HG03575 (cell line): ENCODE data around the gene STARD13.
"Not testable (repeated sequence)": the region's sequence is repeated elsewhere in the genome, so short reads cannot be mapped to it uniquely, and the experiment has no call there.

Experiments used
- ATAC-seq: cut with Tn5 transposase; IDR thresholded peaks from one replicate; pipeline ENCODE4 v1.9.1; 2021; ENCODE audit not compliant: unreplicated experiment, insufficient number of reproducible peaks, low FRiP score; ENCODE audit errors: extremely low read depth

The STARD13 gene

GRCh38 chr13:33191425-33192210 is 93.9 kb downstream of the STARD13 start:
- ATAC-seq: no peak

GRCh38 chr13:33189470-33189869 is 96.1 kb downstream of the STARD13 start:
- no peak for ATAC-seq

- peak; percentile 30 for ATAC-seq
Observed at GRCh38 chr13:33188093-33188882, 97.3 kb downstream of the STARD13 start.

- ATAC-seq: no peak
Observed at GRCh38 chr13:33186861-33187291, 98.7 kb downstream of the STARD13 start.

- no peak for ATAC-seq
Observed at GRCh38 chr13:33185853-33186252, 99.7 kb downstream of the STARD13 start.

GRCh38 chr13:33184530-33184929 is 101.0 kb downstream of the STARD13 start:
- no peak for ATAC-seq

- ATAC-seq: no peak
Observed at GRCh38 chr13:33184112-33184490, 101.5 kb downstream of the STARD13 start.

GRCh38 chr13:33183431-33184111 is 102.0 kb downstream of the STARD13 start:
- ATAC-seq: no peak

- no peak for ATAC-seq
Observed at GRCh38 chr13:33182729-33183128, 102.8 kb downstream of the STARD13 start.

GRCh38 chr13:33181264-33181663 is 104.3 kb downstream of the STARD13 start:
- no peak for ATAC-seq

GRCh38 chr13:33180122-33180804 is 105.3 kb downstream of the STARD13 start:
- no peak for ATAC-seq

GRCh38 chr13:33179463-33179862 is 106.1 kb downstream of the STARD13 start:
- ATAC-seq: no peak

GRCh38 chr13:33178209-33178840 is 107.2 kb downstream of the STARD13 start:
- no peak for ATAC-seq

- not testable (repeated sequence) for ATAC-seq
Observed at GRCh38 chr13:33177340-33178208, 108.0 kb downstream of the STARD13 start.

GRCh38 chr13:33176526-33176925 is 109.0 kb downstream of the STARD13 start:
- ATAC-seq: no peak

GRCh38 chr13:33175991-33176390 is 109.6 kb downstream of the STARD13 start:
- no peak for ATAC-seq

- ATAC-seq: no peak
Observed at GRCh38 chr13:33174931-33175330, 110.6 kb downstream of the STARD13 start.

GRCh38 chr13:33174491-33174890 is 111.1 kb downstream of the STARD13 start:
- ATAC-seq: no peak
